Natural killer cell (primary cell): ENCODE results near the gene POU2F2. TPM values are rescaled to one million over a fixed set of nuclear protein-coding genes. Genes with fewer than 3 reads are reported as not detected.
A peak's percentile ranks its signal among the peaks of the same experiment; 100 is the strongest.

Source experiments
- ATAC-seq, 3 donors: fragments of 150-1000 bp in 2 of 3; fragments of 200-7000 bp in 1 of 3; cut with Tn5 transposase; 1 replicate in 1 of 3; 2 replicates in 2 of 3; pipeline ENCODE4 v1.10.0; 2021; ENCODE audit warnings: mild to moderate bottlenecking in 2 of 3, moderate library complexity in 2 of 3
- DNase-seq, 2 donors: peaks; one replicate each; pipeline versions ENCODE4 v3.0.0 to v3.0.0-alpha.2; 2013 to 2021; ENCODE audit warnings: mixed read lengths in 1 of 2
- H3K27ac ChIP-seq: one replicate; pipeline ENCODE4 v1.5.1; 2013; ENCODE audit warnings: mild to moderate bottlenecking, low read length
- H3K27me3 ChIP-seq: one replicate; pipeline ENCODE4 v1.6.1; 2013; ENCODE audit warnings: low read length; ENCODE audit not compliant: control insufficient read depth, insufficient read depth
- H3K36me3 ChIP-seq: one replicate; pipeline ENCODE4 v1.6.1; 2013; ENCODE audit warnings: low read length; ENCODE audit not compliant: control insufficient read depth, insufficient read depth
- H3K4me1 ChIP-seq: one replicate; pipeline ENCODE4 v1.6.1; 2013; ENCODE audit warnings: low read length; ENCODE audit not compliant: control insufficient read depth, insufficient read depth
- H3K4me3 ChIP-seq: one replicate; pipeline ENCODE4 v1.5.1; 2013; ENCODE audit warnings: low read length
- H3K9me3 ChIP-seq: one replicate; pipeline ENCODE4 v1.6.1; 2013; ENCODE audit warnings: low read length; ENCODE audit not compliant: control insufficient read depth, insufficient read depth
- H3K27ac Mint-ChIP-seq, 2 donors: one replicate each; pipeline ENCODE4 v1.8.0; 2022; ENCODE audit warnings: mild to moderate bottlenecking in 2 of 2, mixed read lengths in 2 of 2, moderate library complexity in 1 of 2
- H3K27me3 Mint-ChIP-seq, 2 donors: one replicate each; pipeline ENCODE4 v1.8.0; 2022; ENCODE audit warnings: low read depth in 2 of 2, mixed read lengths in 2 of 2
- H3K36me3 Mint-ChIP-seq: one replicate; pipeline ENCODE4 v1.8.0; 2022; ENCODE audit warnings: mixed read lengths
- H3K4me1 Mint-ChIP-seq, 2 donors: one replicate each; pipeline ENCODE4 v1.8.0; 2022; ENCODE audit warnings: mixed read lengths in 2 of 2
- H3K4me3 Mint-ChIP-seq: one replicate; pipeline ENCODE4 v1.8.0; 2022; ENCODE audit warnings: mild to moderate bottlenecking, moderate library complexity, mixed read lengths
- H3K9me3 Mint-ChIP-seq, 2 donors: one replicate each; pipeline ENCODE4 v1.8.0; 2022; ENCODE audit warnings: mixed read lengths in 2 of 2
- WGBS: methylation state at CpG from one replicate; pipeline ENCODE4 v1.1.7; 2013; ENCODE audit warnings: missing lambda C conversion rate; ENCODE audit not compliant: insufficient coverage; 5-methylcytosine and 5-hydroxymethylcytosine counted together
- intact Hi-C: fragments of 100-400 bp; cut with micrococcal nuclease; formaldehyde crosslinking; loops from one replicate; pipeline ENCODE4 v1.14.2; 2022
- total RNA-seq, 4 donors: library from RNA; stranded (reverse); fragments of 120-200 nt in 1 of 4; gene quantifications; one replicate each; pipeline versions ENCODE4 v1.2.3 to v1.2.4, GENCODE V29; 2013 to 2022
- TF ChIP-seq, protein P1 (sequence below): fragments of 200-600 bp; IDR thresholded peaks from one replicate; pipeline ENCODE4 v1.8.0; 2022; ENCODE audit warnings: antibody characterized with exemption

The POU2F2 gene
- total RNA-seq, 3 donors from 2014 or later (not counting 1 experiment from before 2014, with no cell fraction given), result 27.3 to 40.8 (median 29.3) TPM

DNA sequence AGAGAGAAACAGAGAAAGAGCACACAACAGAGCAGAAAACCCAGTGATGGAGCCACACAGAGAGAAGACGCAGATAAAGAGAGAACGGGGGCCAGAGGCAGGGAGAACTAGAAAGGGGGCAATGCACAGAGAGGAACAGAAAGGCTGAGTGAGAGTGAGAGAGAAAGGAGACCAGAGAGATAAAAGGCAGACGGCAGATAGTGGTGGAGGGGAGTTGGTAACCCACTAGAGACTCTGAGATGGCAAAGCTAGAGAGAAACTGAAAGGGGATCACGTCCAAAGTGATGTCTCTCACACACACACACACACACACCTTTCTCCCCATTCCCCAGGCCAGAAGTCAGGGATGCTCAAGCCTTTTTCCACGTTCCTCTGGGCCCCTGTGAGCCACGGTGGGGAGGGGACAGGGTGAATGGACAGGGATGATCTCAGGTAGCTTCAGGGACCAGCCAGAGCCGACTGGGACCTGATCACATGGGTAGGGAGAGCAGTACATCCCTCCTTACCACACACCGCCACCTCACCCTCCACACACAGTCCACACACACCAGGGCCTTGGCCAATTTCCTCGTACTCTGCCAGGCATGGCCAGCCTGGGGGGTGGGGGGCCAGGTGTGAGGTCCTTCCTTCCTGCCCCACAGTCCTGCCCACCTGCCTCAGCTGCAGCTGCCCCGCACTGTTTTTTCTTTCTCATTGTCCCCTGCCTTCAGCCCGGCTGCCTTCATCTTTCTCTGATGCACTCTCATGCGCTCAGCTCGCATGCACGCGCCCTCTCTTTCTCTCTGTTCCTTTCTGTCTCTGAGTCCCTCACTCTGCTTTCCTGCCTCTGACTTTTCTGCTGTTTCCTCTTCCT is 22.5 kb upstream of the POU2F2 start:
- Mint-ChIP-seq H3K27me3 (peaks cover 13 to 26% of the 10 kb centered on the region in 2 donors), H3K9me3 (no peaks in the 10 kb centered on the region)
- 46% methylated on average over 15 of the region's 15 CpGs for WGBS

DNA sequence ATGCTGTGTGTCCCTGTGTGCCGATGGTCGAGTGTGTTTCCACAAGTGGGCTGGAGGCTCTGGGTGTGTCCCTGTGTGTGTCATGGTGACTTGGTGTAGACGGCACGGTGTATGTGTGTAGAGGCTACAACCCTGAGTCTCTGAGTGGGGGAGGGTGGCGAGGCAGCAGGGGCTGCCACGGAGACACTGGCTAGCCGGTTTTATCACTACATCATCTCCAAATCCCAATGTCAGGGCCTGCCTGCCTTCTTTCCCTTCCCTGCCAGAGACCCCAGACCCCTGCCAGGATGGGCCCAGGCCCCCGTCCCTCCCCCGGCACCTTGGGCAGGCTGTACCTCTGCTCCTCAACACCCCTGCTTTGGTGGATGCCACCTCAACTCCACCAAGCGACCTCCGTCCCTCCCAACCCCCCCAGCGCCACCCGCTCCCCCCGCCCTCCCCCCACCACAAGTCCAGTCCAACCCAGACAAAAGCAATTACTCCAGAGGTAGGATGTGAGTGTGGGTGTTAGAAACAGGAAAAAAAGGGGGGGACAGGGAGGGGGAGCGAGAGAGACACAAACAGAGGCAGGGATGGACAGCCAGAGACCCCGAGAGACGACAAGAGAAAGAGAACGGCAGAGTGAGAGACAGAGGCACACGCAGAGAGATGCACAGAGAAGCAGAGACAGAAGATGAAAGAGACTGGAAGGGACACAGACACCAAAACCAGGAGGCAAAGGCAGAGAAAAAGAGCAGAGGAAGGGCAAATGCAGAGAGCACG is 21.6 kb upstream of the POU2F2 start:
- no peaks in the 10 kb centered on the region for H3K9me3 ChIP-seq
- Mint-ChIP-seq H3K9me3 (no peaks in the 10 kb centered on the region), H3K4me3 (no peak overlapping the region), H3K36me3 (no peaks in the 10 kb centered on the region), H3K27ac (no peak overlapping the region), H3K27me3 (peaks cover 13 to 31% of the 10 kb centered on the region in 2 donors), H3K4me1 (peaks cover 29 to 50% of the 10 kb centered on the region in 2 donors)
- H3K27ac ChIP-seq, result no peak overlapping the region
- intact Hi-C loops, result no loop called here
- no peaks in the 10 kb centered on the region for H3K36me3 ChIP-seq
- TF ChIP-seq, protein P1, sequence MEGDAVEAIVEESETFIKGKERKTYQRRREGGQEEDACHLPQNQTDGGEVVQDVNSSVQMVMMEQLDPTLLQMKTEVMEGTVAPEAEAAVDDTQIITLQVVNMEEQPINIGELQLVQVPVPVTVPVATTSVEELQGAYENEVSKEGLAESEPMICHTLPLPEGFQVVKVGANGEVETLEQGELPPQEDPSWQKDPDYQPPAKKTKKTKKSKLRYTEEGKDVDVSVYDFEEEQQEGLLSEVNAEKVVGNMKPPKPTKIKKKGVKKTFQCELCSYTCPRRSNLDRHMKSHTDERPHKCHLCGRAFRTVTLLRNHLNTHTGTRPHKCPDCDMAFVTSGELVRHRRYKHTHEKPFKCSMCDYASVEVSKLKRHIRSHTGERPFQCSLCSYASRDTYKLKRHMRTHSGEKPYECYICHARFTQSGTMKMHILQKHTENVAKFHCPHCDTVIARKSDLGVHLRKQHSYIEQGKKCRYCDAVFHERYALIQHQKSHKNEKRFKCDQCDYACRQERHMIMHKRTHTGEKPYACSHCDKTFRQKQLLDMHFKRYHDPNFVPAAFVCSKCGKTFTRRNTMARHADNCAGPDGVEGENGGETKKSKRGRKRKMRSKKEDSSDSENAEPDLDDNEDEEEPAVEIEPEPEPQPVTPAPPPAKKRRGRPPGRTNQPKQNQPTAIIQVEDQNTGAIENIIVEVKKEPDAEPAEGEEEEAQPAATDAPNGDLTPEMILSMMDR, result no peak
- no peaks in the 10 kb centered on the region for H3K27me3 ChIP-seq
- DNase-seq (no peak), ATAC-seq (no peak)
- H3K4me3 ChIP-seq, result no peak overlapping the region
- peaks cover 24% of the 10 kb centered on the region for H3K4me1 ChIP-seq
- WGBS, result 83% methylated on average over 14 of the region's 20 CpGs

More for the DNA sequence above, 22.5 kb upstream of the POU2F2 start:
- ATAC-seq (peak in 2 of 3 donors; percentile 48), DNase-seq (no peak)
- Histone ChIP-seq H3K27me3 (no peaks in the 10 kb centered on the region), H3K27ac (no peak overlapping the region), H3K4me1 (peaks cover 31% of the 10 kb centered on the region), H3K36me3 (no peaks in the 10 kb centered on the region), H3K4me3 (no peak overlapping the region), H3K9me3 (no peaks in the 10 kb centered on the region)
- Mint-ChIP-seq H3K27ac (peak overlapping the region in 1 of 2 donors; percentile 41), H3K4me3 (no peak overlapping the region), H3K4me1 (peaks cover 38 to 52% of the 10 kb centered on the region in 2 donors), H3K36me3 (no peaks in the 10 kb centered on the region)
- intact Hi-C loops, result no loop called here
- TF ChIP-seq, protein P1, result no peak

DNA sequence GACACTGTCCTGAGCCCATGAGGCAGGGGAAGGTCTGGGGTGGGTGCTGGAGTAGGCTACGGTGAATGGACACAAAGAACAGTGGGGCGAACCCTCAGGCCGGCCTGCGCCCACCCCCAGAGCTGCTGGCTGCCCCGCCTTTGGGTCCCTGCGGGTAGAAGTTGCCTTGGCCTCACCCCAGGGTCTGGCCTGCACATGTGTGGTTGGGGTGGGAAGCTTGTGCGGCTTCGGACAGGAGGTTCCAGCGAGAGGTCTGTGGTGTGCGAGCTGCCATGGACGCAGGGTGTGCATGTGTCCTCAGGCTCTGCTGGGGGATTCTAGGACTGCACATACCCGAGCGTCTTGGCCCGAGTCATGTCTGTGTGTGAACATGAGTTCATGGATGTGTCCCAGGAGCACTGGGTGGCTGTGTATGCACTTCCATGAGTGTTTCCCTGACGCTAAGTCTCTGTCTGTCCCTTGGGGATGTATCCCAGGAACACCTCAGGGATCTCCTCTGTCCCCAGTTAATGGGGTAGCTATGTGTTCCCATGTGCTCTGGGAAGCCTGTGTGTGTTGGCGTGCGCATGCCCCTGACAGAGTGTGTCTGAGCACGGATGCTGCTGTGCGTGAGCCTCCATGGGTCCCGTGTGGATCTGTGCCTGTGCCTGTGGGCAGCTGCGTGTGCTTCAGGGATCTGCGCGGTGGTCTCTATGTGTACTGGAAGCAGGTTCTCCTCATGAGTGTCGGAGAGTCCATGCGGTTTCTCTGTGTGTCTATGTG is 20.8 kb upstream of the POU2F2 start:
- no peaks in the 10 kb centered on the region for H3K36me3 ChIP-seq
- intact Hi-C loops, result no loop called here
- H3K27ac ChIP-seq, result no peak overlapping the region
- 97% methylated on average over 25 of the region's 25 CpGs for WGBS
- DNase-seq (no peak), ATAC-seq (no peak)
- H3K4me1 ChIP-seq, result peaks cover 28% of the 10 kb centered on the region
- H3K4me3 ChIP-seq, result no peak overlapping the region
- no peaks in the 10 kb centered on the region for H3K27me3 ChIP-seq
- H3K4me3 Mint-ChIP-seq, result no peak overlapping the region
- H3K27me3 Mint-ChIP-seq, result peaks cover 13 to 31% of the 10 kb centered on the region in 2 donors
- no peak overlapping the region for H3K27ac Mint-ChIP-seq
- peaks cover 23 to 43% of the 10 kb centered on the region in 2 donors for H3K4me1 Mint-ChIP-seq
- no peaks in the 10 kb centered on the region for H3K9me3 Mint-ChIP-seq
- H3K9me3 ChIP-seq, result no peaks in the 10 kb centered on the region
- TF ChIP-seq, protein P1, result no peak
- no peaks in the 10 kb centered on the region for H3K36me3 Mint-ChIP-seq
